ENCODE data around the gene MAST2. TPM values are rescaled to one million over a fixed set of nuclear protein-coding genes. Genes with fewer than 3 reads are reported as not detected.

Gene MAST2
- total RNA-seq, 1 donor, result 24.2 TPM

DNA sequence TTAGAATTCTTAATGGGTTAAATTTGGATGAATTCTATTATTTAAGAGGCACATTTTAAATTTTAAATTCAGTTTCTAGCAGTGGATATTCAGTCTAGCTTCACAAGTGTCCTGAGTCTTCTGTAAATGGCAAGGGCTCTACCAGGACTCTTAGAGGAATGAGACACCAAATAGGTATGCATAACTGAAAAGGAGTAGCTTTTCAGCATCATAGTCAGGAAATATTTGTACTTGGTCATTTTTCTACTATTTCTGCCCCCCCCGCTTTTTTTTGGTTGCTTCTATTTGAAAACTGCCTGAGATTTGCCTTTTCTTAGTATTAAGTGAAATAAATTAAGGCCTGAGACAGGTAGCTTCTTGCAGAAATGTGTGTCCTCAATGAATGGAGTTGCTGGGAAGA lies 80.2 kb downstream of the MAST2 start:
- Histone ChIP-seq H2AFZ (ENCODE audit: low read length) (no peak overlapping the region), H3K4me3 (ENCODE audit: insufficient read depth, low read length) (no peak overlapping the region), H3K79me2 (ENCODE audit: insufficient read depth, low read length) (peaks cover 23% of the 10 kb centered on the region), H3K4me1 (ENCODE audit: insufficient read depth, low read length) (peaks cover 29% of the 10 kb centered on the region), H3K4me2 (ENCODE audit: insufficient read depth, low read length) (no peak overlapping the region), H4K20me1 (ENCODE audit: insufficient read depth, low read length) (peaks cover 2% of the 10 kb centered on the region), H3K9me3 (ENCODE audit: low read depth, low read length) (no peaks in the 10 kb centered on the region), H3K27ac (ENCODE audit: low read depth, low read length) (no peak overlapping the region), H3K27me3 (ENCODE audit: insufficient read depth, low read length) (no peaks in the 10 kb centered on the region), H3K36me3 (ENCODE audit: insufficient read depth, low read length) (no peaks in the 10 kb centered on the region)
- no peak for TF ChIP-seq CTCF (IDR thresholded peaks at IDR 0.05; ENCODE audit: extremely low read depth, low read depth, low read length)
- DNase-seq (ENCODE audit: insufficient read length, low spot score, missing footprints), result peak; percentile 32

DNA sequence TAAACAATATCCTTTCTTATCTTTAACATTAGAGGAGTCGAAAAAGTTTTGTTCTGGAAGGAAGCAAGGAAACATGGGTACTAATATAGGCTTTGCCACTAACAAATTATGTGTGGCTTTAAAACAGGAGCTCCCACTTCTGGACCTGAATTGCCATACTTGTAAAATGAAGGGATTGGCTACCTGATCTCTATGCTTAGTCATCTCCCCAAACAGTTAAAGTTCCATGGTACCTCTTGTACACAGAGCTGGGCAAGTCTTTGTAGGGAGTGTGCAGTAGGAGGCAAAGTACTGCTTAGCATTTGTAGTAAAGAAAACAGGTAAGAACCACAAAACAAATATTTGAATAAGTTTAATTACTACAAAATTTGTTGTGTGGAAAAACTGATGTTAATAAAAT lies 81.3 kb downstream of the MAST2 start:
- no peak for DNase-seq (ENCODE audit: insufficient read length, low spot score, missing footprints)

DNA sequence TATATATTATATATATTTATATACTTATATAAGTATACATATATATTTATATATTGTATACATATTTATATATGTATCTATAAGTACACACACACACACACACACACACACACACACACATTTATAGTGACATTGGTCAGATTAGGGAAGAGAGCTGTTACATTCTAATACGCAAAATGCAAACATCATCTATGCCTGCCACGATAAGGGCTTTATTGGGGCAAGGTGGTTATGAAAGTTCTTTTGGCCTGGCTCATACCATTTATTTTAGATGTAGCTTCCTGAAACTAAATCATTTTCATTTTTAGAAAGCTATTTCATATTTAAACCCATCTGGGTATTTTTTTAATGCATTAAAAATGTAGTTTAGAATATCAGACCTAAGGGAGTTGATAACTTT lies 82.8 kb downstream of the MAST2 start:
- Histone ChIP-seq H3K9me3 (ENCODE audit: low read depth, low read length) (no peaks in the 10 kb centered on the region), H3K27me3 (ENCODE audit: insufficient read depth, low read length) (no peaks in the 10 kb centered on the region), H3K36me3 (ENCODE audit: insufficient read depth, low read length) (no peaks in the 10 kb centered on the region), H2AFZ (ENCODE audit: low read length) (no peak overlapping the region), H3K4me2 (ENCODE audit: insufficient read depth, low read length) (no peak overlapping the region), H3K79me2 (ENCODE audit: insufficient read depth, low read length) (peaks cover 40% of the 10 kb centered on the region), H3K4me1 (ENCODE audit: insufficient read depth, low read length) (peaks cover 18% of the 10 kb centered on the region), H4K20me1 (ENCODE audit: insufficient read depth, low read length) (peaks cover 2% of the 10 kb centered on the region), H3K4me3 (ENCODE audit: insufficient read depth, low read length) (no peak overlapping the region), H3K27ac (ENCODE audit: low read depth, low read length) (no peak overlapping the region)
- no peak for DNase-seq (ENCODE audit: insufficient read length, low spot score, missing footprints)
- TF ChIP-seq CTCF (IDR thresholded peaks at IDR 0.05; ENCODE audit: extremely low read depth, low read depth, low read length), result no peak

More for the DNA sequence above, 81.3 kb downstream of the MAST2 start:
- H3K27me3 ChIP-seq (ENCODE audit: insufficient read depth, low read length), result no peaks in the 10 kb centered on the region
- no peak overlapping the region for H3K4me2 ChIP-seq (ENCODE audit: insufficient read depth, low read length)
- TF ChIP-seq CTCF (IDR thresholded peaks at IDR 0.05; ENCODE audit: extremely low read depth, low read depth, low read length), result no peak
- no peak overlapping the region for H3K4me3 ChIP-seq (ENCODE audit: insufficient read depth, low read length)
- H4K20me1 ChIP-seq (ENCODE audit: insufficient read depth, low read length), result peaks cover 2% of the 10 kb centered on the region
- peaks cover 31% of the 10 kb centered on the region for H3K79me2 ChIP-seq (ENCODE audit: insufficient read depth, low read length)
- H3K9me3 ChIP-seq (ENCODE audit: low read depth, low read length), result no peaks in the 10 kb centered on the region
- no peaks in the 10 kb centered on the region for H3K36me3 ChIP-seq (ENCODE audit: insufficient read depth, low read length)
- peaks cover 29% of the 10 kb centered on the region for H3K4me1 ChIP-seq (ENCODE audit: insufficient read depth, low read length)
- H3K27ac ChIP-seq (ENCODE audit: low read depth, low read length), result no peak overlapping the region
- no peak overlapping the region for H2AFZ ChIP-seq (ENCODE audit: low read length)

- peak; percentile 38 for DNase-seq (ENCODE audit: insufficient read length, low spot score, missing footprints)
- Histone ChIP-seq H2AFZ (ENCODE audit: low read length) (no peak overlapping the region), H3K9me3 (ENCODE audit: low read depth, low read length) (no peaks in the 10 kb centered on the region), H3K79me2 (ENCODE audit: insufficient read depth, low read length) (peaks cover 41% of the 10 kb centered on the region), H3K4me2 (ENCODE audit: insufficient read depth, low read length) (no peak overlapping the region), H4K20me1 (ENCODE audit: insufficient read depth, low read length) (peaks cover 2% of the 10 kb centered on the region), H3K4me1 (ENCODE audit: insufficient read depth, low read length) (peaks cover 24% of the 10 kb centered on the region), H3K27me3 (ENCODE audit: insufficient read depth, low read length) (no peaks in the 10 kb centered on the region), H3K4me3 (ENCODE audit: insufficient read depth, low read length) (no peak overlapping the region), H3K36me3 (ENCODE audit: insufficient read depth, low read length) (no peaks in the 10 kb centered on the region), H3K27ac (ENCODE audit: low read depth, low read length) (no peak overlapping the region)
- TF ChIP-seq CTCF (IDR thresholded peaks at IDR 0.05; ENCODE audit: extremely low read depth, low read depth, low read length), result no peak
These were observed 83.9 kb downstream of the MAST2 start for GRCh38 chr1:45887156-45887842.
